ENCODE results near the gene GSC2. TPM values are rescaled to one million over a fixed set of nuclear protein-coding genes. Genes with fewer than 3 reads are reported as not detected.

The GSC2 gene
- total and polyA plus RNA-seq, 2 of the 8 experiments (the other 6 are each of a cell fraction or from before 2014, with no cell fraction given), result 0.17 to 0.48 TPM

DNA sequence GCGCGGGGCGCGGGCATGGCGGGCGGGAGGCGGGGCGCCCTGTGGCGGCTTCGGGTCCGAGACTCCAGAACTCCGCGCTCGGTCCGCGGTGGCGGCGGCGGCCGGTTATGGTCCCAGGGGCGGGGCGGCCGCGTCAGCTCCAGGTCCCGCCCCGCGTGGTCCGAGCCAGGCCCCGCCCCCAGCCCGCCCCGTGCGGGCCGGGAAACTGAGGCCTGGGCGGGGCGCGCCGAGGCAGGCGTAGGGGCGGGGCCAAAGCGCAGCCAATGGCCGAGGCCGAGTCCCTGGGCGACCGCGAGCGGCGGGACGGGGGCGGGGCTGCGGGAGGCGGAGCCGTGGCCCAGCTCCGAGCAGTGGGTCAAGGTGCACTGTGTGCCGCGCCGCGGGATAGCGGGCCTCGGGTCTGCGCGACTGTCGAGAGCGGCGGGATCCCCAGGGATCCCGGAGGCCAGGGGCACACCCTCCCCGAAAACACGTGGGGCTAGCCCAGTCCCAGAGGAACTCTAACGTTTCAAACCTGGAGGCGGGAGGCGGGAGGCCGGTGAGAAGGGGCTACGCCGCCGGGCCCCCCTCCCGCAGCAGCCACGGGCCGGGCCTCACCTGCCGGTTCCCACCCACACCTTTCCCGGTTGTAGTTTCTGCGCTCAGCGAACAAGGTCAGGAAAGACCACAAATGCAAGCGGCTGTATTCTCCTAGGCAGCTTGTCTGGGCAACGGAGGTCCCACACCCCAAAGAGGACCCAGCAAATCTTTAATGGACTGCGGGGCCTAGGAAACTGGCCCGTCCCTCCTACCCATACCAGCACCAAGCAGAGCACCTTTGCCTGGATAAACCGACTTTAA, 28.8 kb upstream of the GSC2 start, which contains the start of gene SLC25A1 (continued):
- TF ChIP-seq, protein P1, sequence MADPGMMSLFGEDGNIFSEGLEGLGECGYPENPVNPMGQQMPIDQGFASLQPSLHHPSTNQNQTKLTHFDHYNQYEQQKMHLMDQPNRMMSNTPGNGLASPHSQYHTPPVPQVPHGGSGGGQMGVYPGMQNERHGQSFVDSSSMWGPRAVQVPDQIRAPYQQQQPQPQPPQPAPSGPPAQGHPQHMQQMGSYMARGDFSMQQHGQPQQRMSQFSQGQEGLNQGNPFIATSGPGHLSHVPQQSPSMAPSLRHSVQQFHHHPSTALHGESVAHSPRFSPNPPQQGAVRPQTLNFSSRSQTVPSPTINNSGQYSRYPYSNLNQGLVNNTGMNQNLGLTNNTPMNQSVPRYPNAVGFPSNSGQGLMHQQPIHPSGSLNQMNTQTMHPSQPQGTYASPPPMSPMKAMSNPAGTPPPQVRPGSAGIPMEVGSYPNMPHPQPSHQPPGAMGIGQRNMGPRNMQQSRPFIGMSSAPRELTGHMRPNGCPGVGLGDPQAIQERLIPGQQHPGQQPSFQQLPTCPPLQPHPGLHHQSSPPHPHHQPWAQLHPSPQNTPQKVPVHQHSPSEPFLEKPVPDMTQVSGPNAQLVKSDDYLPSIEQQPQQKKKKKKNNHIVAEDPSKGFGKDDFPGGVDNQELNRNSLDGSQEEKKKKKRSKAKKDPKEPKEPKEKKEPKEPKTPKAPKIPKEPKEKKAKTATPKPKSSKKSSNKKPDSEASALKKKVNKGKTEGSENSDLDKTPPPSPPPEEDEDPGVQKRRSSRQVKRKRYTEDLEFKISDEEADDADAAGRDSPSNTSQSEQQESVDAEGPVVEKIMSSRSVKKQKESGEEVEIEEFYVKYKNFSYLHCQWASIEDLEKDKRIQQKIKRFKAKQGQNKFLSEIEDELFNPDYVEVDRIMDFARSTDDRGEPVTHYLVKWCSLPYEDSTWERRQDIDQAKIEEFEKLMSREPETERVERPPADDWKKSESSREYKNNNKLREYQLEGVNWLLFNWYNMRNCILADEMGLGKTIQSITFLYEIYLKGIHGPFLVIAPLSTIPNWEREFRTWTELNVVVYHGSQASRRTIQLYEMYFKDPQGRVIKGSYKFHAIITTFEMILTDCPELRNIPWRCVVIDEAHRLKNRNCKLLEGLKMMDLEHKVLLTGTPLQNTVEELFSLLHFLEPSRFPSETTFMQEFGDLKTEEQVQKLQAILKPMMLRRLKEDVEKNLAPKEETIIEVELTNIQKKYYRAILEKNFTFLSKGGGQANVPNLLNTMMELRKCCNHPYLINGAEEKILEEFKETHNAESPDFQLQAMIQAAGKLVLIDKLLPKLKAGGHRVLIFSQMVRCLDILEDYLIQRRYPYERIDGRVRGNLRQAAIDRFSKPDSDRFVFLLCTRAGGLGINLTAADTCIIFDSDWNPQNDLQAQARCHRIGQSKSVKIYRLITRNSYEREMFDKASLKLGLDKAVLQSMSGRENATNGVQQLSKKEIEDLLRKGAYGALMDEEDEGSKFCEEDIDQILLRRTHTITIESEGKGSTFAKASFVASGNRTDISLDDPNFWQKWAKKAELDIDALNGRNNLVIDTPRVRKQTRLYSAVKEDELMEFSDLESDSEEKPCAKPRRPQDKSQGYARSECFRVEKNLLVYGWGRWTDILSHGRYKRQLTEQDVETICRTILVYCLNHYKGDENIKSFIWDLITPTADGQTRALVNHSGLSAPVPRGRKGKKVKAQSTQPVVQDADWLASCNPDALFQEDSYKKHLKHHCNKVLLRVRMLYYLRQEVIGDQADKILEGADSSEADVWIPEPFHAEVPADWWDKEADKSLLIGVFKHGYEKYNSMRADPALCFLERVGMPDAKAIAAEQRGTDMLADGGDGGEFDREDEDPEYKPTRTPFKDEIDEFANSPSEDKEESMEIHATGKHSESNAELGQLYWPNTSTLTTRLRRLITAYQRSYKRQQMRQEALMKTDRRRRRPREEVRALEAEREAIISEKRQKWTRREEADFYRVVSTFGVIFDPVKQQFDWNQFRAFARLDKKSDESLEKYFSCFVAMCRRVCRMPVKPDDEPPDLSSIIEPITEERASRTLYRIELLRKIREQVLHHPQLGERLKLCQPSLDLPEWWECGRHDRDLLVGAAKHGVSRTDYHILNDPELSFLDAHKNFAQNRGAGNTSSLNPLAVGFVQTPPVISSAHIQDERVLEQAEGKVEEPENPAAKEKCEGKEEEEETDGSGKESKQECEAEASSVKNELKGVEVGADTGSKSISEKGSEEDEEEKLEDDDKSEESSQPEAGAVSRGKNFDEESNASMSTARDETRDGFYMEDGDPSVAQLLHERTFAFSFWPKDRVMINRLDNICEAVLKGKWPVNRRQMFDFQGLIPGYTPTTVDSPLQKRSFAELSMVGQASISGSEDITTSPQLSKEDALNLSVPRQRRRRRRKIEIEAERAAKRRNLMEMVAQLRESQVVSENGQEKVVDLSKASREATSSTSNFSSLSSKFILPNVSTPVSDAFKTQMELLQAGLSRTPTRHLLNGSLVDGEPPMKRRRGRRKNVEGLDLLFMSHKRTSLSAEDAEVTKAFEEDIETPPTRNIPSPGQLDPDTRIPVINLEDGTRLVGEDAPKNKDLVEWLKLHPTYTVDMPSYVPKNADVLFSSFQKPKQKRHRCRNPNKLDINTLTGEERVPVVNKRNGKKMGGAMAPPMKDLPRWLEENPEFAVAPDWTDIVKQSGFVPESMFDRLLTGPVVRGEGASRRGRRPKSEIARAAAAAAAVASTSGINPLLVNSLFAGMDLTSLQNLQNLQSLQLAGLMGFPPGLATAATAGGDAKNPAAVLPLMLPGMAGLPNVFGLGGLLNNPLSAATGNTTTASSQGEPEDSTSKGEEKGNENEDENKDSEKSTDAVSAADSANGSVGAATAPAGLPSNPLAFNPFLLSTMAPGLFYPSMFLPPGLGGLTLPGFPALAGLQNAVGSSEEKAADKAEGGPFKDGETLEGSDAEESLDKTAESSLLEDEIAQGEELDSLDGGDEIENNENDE (IDR thresholded peaks at IDR 0.05; ENCODE audit: insufficient replicate concordance, low read length), result no peak
- no peak for TF ChIP-seq SP4 (IDR thresholded peaks at IDR 0.05; ENCODE audit: low read length)
- no peak for TF ChIP-seq NANOG (IDR thresholded peaks at IDR 0.05; ENCODE audit: insufficient read depth, low read depth, low read length, poor library complexity, severe bottlenecking)
- TF ChIP-seq HDAC2 (IDR thresholded peaks at IDR 0.05; ENCODE audit: borderline replicate concordance in 1 of 2, low read depth in 2 of 2, low read length in 2 of 2), result no peak; a peak in 1 of 4 replicates
- TF ChIP-seq SIX5 (IDR thresholded peaks at IDR 0.05; ENCODE audit: low read depth, low read length), result no peak
- no peak for TF ChIP-seq E2F6 (IDR thresholded peaks at IDR 0.05)
- TF ChIP-seq NRF1 (IDR thresholded peaks at IDR 0.05; ENCODE audit: low read depth, low read length), result no peak

Measured in H1 (cell line).